WTC11 (cell line): ENCODE results near the gene CHD6. TPM values are rescaled to one million over a fixed set of nuclear protein-coding genes. Genes with fewer than 3 reads are reported as not detected.

Source experiments
- ATAC-seq: fragments of 200-7000 bp; cut with Tn5 transposase; 2 replicates; pipeline ENCODE4 v1.10.0; 2021; ENCODE audit warnings: mild to moderate bottlenecking, moderate library complexity
- CTCF ChIA-PET: fragments of 300-600 bp; sonication (Branson Sonifier 250); formaldehyde crosslinking; loops from one replicate; lab custom pipeline; 2021; ENCODE audit warnings: antibody characterized with exemption; lab: Charles Lee
- POLR2A ChIA-PET: fragments of 350-600 bp; sonication (Branson Sonifier 250); formaldehyde crosslinking; loops from one replicate; lab custom pipeline; 2021; ENCODE audit warnings: antibody characterized with exemption; lab: Charles Lee
- DNase-seq: peaks from one replicate; pipeline ENCODE4 v3.0.0; 2021; ENCODE audit warnings: low spot score
- H3K27ac Mint-ChIP-seq: 2 replicates; pipeline ENCODE4 v1.8.0; 2021; ENCODE audit warnings: mixed read lengths
- H3K27me3 Mint-ChIP-seq: 2 replicates; pipeline ENCODE4 v1.8.0; 2021; ENCODE audit warnings: low read depth, mild to moderate bottlenecking, moderate library complexity, mixed read lengths
- H3K36me3 Mint-ChIP-seq: 2 replicates; pipeline ENCODE4 v1.8.0; 2021; ENCODE audit warnings: mixed read lengths
- H3K4me1 Mint-ChIP-seq: 2 replicates; pipeline ENCODE4 v1.8.0; 2022; ENCODE audit warnings: mixed read lengths
- H3K4me3 Mint-ChIP-seq: 2 replicates; pipeline ENCODE4 v1.8.0; 2021; ENCODE audit warnings: mild to moderate bottlenecking, moderate library complexity, mixed read lengths
- H3K9me3 Mint-ChIP-seq: 2 replicates; pipeline ENCODE4 v1.8.0; 2021; ENCODE audit warnings: mixed read lengths
- ATF1 ChIP-seq: sonication (generic); formaldehyde crosslinking; IDR thresholded peaks from 2 replicates; pipeline ENCODE4 v1.8.1; 2023; ENCODE audit warnings: mild to moderate bottlenecking, moderate library complexity, missing genetic modification reagents
- ATF2 ChIP-seq: sonication (generic); formaldehyde crosslinking; IDR thresholded peaks from 2 replicates; pipeline ENCODE4 v1.8.1; 2022; ENCODE audit warnings: low read depth, missing genetic modification reagents, borderline replicate concordance
- CBFB ChIP-seq: sonication (generic); formaldehyde crosslinking; IDR thresholded peaks from 2 replicates; pipeline ENCODE4 v1.8.1; 2022; ENCODE audit warnings: mild to moderate bottlenecking, low read depth, missing genetic modification reagents
- CTCF ChIP-seq: fragments of 200-600 bp; IDR thresholded peaks from 2 replicates; pipeline ENCODE4 v1.8.0; 2022; ENCODE audit warnings: antibody characterized with exemption
- E2F1 ChIP-seq: sonication (generic); formaldehyde crosslinking; IDR thresholded peaks from 2 replicates; pipeline ENCODE4 v1.8.0; 2022; ENCODE audit warnings: mild to moderate bottlenecking, missing genetic modification reagents
- GABPB1 ChIP-seq: sonication (generic); formaldehyde crosslinking; IDR thresholded peaks from 2 replicates; pipeline ENCODE4 v1.8.1; 2023; ENCODE audit warnings: mild to moderate bottlenecking, missing genetic modification reagents
- HMGA2 ChIP-seq: fragments of 250-450 bp; sonication (Bioruptor Pico); IDR thresholded peaks from 2 replicates; pipeline ENCODE4 v1.4.0; 2021; ENCODE audit warnings: mild to moderate bottlenecking, moderate library complexity
- KAT7 ChIP-seq: sonication (generic); formaldehyde crosslinking; IDR thresholded peaks from 2 replicates; pipeline ENCODE4 v1.8.1; 2023; ENCODE audit warnings: missing genetic modification reagents, mild to moderate bottlenecking, borderline replicate concordance
- SOX15 ChIP-seq: fragments of 250-450 bp; sonication (Bioruptor Pico); IDR thresholded peaks from 2 replicates; pipeline ENCODE4 v1.9.0; 2021; ENCODE audit warnings: mild to moderate bottlenecking
- SP1 ChIP-seq: sonication (generic); formaldehyde crosslinking; conservative IDR thresholded peaks from 2 replicates; pipeline ENCODE4 v1.8.1; 2022; ENCODE audit warnings: missing genetic modification reagents
- ZNF281 ChIP-seq: sonication (generic); formaldehyde crosslinking; IDR thresholded peaks from 2 replicates; pipeline ENCODE4 v1.8.0; 2023; ENCODE audit warnings: mild to moderate bottlenecking, missing genetic modification reagents
- ZNF416 ChIP-seq: fragments of 250-450 bp; sonication (Bioruptor Pico); IDR thresholded peaks from 2 replicates; pipeline ENCODE4 v1.9.0; 2021; ENCODE audit warnings: mild to moderate bottlenecking, inconsistent platforms
- ZNF671 ChIP-seq: fragments of 250-450 bp; sonication (Bioruptor Pico); IDR thresholded peaks from 2 replicates; pipeline ENCODE4 v1.8.0; 2021; ENCODE audit warnings: mild to moderate bottlenecking
- total RNA-seq: library from RNA; stranded (reverse); gene quantifications from 3 replicates; pipeline ENCODE4 v1.2.3, GENCODE V29; 2021

Gene CHD6
- total RNA-seq, 1 experiment from 2014 or later = 52.1 TPM

- TF ChIP-seq ZNF281 (CRISPR knock-in tag) = no peak
These were observed 36.1 kb upstream of the CHD6 start (continued) for GRCh38 chr20:41654292-41654691.

- ChIA-PET POLR2A (no interaction called here), CTCF (no interaction called here)
- H3K4me3 Mint-ChIP-seq = no peak overlapping the region; the same call in 1 of the 2 replicates
- no peaks in the 10 kb centered on the region for H3K27me3 Mint-ChIP-seq
- DNase-seq (no peak), ATAC-seq (peak; percentile 59)
- TF ChIP-seq ZNF671 (no peak), CTCF (no peak), HMGA2 (CRISPR knock-in tag) (0 out of 2 replicates have a peak, but pooled peaks have one; percentile 33), KAT7 (CRISPR knock-in tag) (no peak), ZNF416 (CRISPR knock-in tag) (no peak), E2F1 (CRISPR knock-in tag) (no peak)
- H3K27ac Mint-ChIP-seq = peak overlapping the region; percentile 19; the same call in 1 of the 2 replicates
- H3K36me3 Mint-ChIP-seq = no peaks in the 10 kb centered on the region
- no peaks in the 10 kb centered on the region for H3K9me3 Mint-ChIP-seq
- peaks cover 29% of the 10 kb centered on the region for H3K4me1 Mint-ChIP-seq
These were observed 32.2 kb upstream of the CHD6 start for GRCh38 chr20:41650231-41650948.

GRCh38 chr20:41649489-41649888 lies 31.3 kb upstream of the CHD6 start:
- DNase-seq (no peak), ATAC-seq (no peak)
- POLR2A ChIA-PET = no interaction called here
- no peak overlapping the region for H3K4me3 Mint-ChIP-seq
- TF ChIP-seq ZNF416 (CRISPR knock-in tag) (no peak), CBFB (CRISPR knock-in tag) (no peak), SP1 (CRISPR knock-in tag) (no peak), ATF1 (no peak), CTCF (no peak)
- peaks cover 3% of the 10 kb centered on the region; the same call in 1 of the 2 replicates for H3K27me3 Mint-ChIP-seq
- H3K9me3 Mint-ChIP-seq = no peaks in the 10 kb centered on the region
- H3K36me3 Mint-ChIP-seq = no peaks in the 10 kb centered on the region
- no peak overlapping the region for H3K27ac Mint-ChIP-seq
- peaks cover 29% of the 10 kb centered on the region for H3K4me1 Mint-ChIP-seq
- CTCF ChIA-PET = no interaction called here

GRCh38 chr20:41645372-41645771 lies 27.2 kb upstream of the CHD6 start:
- no peaks in the 10 kb centered on the region for H3K36me3 Mint-ChIP-seq
- peaks cover 19% of the 10 kb centered on the region for H3K4me1 Mint-ChIP-seq
- peaks cover 11% of the 10 kb centered on the region; the same call in 1 of the 2 replicates for H3K27me3 Mint-ChIP-seq
- POLR2A ChIA-PET = no interaction called here
- H3K9me3 Mint-ChIP-seq = no peaks in the 10 kb centered on the region
- H3K27ac Mint-ChIP-seq = no peak overlapping the region
- ATAC-seq = no peak
- no peak for DNase-seq
- H3K4me3 Mint-ChIP-seq = no peak overlapping the region
- CTCF ChIA-PET = no interaction called here
- no peak for TF ChIP-seq GABPB1 (CRISPR knock-in tag)
- no peak for TF ChIP-seq SOX15 (CRISPR knock-in tag)
- TF ChIP-seq ZNF281 (CRISPR knock-in tag) = no peak
- no peak for TF ChIP-seq CTCF
- no peak for TF ChIP-seq ATF2
